ENCODE results near the gene SMG6.

The SMG6 gene

GRCh38 chr17:2137342-2138098 lies 166.1 kb downstream of the SMG6 start:
- no peak for DNase-seq

- DNase-seq, result no peak
These were observed 167.3 kb downstream of the SMG6 start for GRCh38 chr17:2136241-2136640.

GRCh38 chr17:2128011-2128410 lies 175.6 kb downstream of the SMG6 start:
- DNase-seq, result no peak

- no peak for DNase-seq
These were observed 178.5 kb downstream of the SMG6 start for GRCh38 chr17:2125013-2125535.

- no peak for DNase-seq
These were observed 179.2 kb downstream of the SMG6 start for GRCh38 chr17:2124391-2124790.

GRCh38 chr17:2123375-2124251 lies 180.0 kb downstream of the SMG6 start:
- no peak for DNase-seq

GRCh38 chr17:2122641-2123302 lies 180.8 kb downstream of the SMG6 start:
- DNase-seq, result no peak

- no peak for DNase-seq
These were observed 182.8 kb downstream of the SMG6 start for GRCh38 chr17:2120586-2121335.

- DNase-seq, result no peak
These were observed 190.3 kb downstream of the SMG6 start for GRCh38 chr17:2113279-2113622.

GRCh38 chr17:2111691-2112090 lies 191.9 kb downstream of the SMG6 start:
- DNase-seq, result no peak

GRCh38 chr17:2110436-2110835 lies 193.1 kb downstream of the SMG6 start:
- DNase-seq, result no peak

- DNase-seq, result no peak
These were observed 195.4 kb downstream of the SMG6 start for GRCh38 chr17:2108170-2108569.

- no peak for DNase-seq
These were observed 196.1 kb downstream of the SMG6 start for GRCh38 chr17:2107506-2107905.

GRCh38 chr17:2107050-2107449 lies 196.5 kb downstream of the SMG6 start:
- DNase-seq, result no peak

- DNase-seq, result no peak
These were observed 197.2 kb downstream of the SMG6 start for GRCh38 chr17:2106308-2106955.

- no peak for DNase-seq
These were observed 197.9 kb downstream of the SMG6 start for GRCh38 chr17:2105663-2106062.

- DNase-seq, result no peak
These were observed 200.4 kb downstream of the SMG6 start for GRCh38 chr17:2102931-2103809.

- DNase-seq, result no peak
These were observed 201.9 kb downstream of the SMG6 start for GRCh38 chr17:2101448-2102257.

GRCh38 chr17:2095536-2095910 lies 208.1 kb downstream of the SMG6 start:
- no peak for DNase-seq

- no peak for DNase-seq
These were observed 208.6 kb downstream of the SMG6 start for GRCh38 chr17:2094891-2095535.

Measured in activated gamma-delta T cell (primary cell).